Kasumi-1 (cell line): Measurements from ENCODE around the gene SLC25A46.
"Not testable (repeated sequence)": the region's sequence is repeated elsewhere in the genome, so short reads cannot be mapped to it uniquely, and the experiment has no call there.

Experiments
- DNase-seq, 2 experiments: peaks; one replicate each; lab custom pipeline; 2025; lab: John Stamatoyannopoulos, UW

The SLC25A46 gene

DNA sequence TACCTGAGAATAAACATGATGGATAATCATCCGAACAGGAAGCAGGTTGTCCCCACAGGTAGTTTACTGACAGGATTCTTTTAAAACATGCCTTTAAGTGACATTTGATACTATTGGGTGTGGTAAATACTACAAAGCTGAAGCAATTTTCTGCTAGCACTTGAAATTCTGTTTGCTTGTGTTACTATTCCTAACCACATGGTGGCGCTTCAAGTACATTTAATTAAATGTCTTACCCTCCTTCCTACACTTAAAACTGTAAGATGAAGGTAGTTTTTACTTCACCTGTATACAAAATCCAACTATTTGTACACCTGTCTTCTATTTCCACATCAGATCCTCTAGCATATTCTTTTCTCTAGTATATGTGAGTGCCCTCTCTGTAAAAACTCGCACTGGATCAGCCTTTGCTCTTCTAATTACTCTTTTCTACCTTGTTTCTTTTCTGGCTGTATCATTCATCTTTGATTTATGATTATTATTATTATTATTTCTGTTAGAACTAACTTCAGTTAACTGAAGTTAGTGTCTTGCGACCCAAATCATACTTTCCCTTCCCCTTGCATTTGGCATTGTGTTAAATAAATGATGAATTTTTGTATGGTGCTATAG is 18.4 kb downstream of the SLC25A46 start:
- peak; percentile 63 to 66 for DNase-seq

DNA sequence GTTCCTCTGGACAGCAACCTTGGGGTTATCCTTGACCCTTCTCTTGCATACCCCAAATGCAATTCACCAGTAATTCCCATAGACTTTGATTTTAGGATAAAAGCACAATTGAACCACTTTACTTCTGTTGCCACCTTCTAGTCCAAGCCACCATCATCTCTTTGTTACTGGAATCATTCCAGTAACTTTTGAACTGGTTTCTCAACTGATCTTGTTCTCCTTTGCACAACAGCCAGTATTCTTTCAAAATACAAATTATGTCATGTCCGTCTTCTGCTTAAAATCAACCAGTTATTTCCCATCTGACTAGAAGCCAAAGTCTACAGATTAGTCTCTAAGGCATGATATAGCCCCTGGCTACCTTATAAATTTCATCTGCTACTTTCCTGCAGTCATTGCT is 21.4 kb downstream of the SLC25A46 start:
- DNase-seq: no peak

DNA sequence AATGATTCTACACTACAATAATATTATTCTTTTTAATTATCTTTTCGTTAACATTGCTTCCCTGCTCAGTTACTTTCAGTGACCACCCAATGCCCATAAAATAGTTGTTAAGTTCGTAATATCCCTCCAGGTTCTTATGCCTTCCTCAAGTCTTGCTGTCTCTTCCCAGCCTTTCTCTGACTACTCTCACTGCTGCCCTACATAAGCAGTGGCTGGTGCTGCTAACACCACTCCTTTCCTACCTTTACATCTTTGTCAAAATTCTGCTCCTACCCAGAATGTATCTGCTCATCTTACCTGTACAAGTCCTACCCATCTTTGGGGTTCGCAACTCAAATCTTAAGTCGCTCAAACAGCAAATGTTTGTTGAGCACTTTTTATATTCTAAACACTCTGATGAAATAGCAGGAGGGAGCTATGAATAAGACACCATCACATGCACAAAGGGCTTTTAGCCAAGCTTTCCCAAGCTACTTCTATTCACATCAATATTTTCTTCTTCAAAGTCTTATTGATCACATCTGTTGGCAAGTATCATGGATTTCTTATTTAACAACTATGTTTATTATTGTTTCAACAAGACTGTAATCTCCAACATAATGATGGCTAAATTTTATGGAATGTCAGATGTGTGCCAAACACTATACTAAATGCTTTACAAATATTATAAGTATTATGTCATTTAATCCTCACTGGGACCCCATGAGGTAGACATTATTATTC is 29.5 kb downstream of the SLC25A46 start:
- DNase-seq: no peak

DNA sequence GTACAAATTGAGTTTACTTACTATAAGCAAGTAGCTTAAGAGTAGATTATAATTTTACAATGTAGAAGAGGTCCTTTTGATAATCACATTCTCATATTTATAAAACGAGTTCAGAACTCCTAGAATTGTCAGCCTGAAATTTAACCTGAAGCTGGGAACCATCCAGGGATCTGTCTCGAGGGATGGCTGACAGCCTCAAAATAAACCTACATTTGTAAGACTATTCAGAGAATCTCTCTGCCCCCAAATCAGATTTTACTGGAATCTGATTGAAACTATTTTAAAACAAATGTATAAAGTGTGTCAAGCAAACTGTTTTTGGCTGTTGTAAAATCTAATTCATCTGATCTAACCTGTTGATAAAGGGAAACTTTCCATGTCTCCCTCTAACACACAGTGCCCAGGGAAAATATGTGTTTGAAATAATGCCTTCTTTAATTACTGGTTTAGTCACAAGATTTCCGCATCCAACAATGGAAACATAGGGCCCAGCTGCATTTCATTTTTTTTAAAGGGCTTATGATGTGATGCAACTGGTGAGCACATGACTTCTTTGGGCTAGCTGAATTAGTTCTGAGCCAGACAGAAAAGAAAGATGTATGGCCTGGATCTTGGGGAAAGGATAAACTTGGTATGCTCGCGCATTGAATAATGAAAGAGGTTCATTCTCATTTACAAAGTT is 30.3 kb downstream of the SLC25A46 start:
- DNase-seq: no peak

DNA sequence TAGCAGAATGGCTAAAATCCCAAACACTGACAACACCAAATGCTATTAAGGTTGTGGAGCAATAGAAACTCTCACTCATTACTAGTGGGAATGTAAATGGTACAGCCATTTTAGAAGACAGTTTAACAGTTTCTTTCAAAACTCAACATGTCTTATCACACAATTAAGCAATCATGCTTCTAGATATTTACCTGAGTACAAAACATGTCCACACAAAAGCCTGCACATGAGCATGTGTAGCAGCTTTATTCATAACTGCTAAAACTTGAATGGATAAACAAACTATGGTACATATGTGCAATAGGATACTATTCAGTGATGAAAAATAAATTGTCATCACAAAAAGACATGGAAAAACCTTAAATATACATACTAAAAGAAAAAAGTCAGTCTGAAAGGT is 31.5 kb downstream of the SLC25A46 start:
- no peak for DNase-seq

DNA sequence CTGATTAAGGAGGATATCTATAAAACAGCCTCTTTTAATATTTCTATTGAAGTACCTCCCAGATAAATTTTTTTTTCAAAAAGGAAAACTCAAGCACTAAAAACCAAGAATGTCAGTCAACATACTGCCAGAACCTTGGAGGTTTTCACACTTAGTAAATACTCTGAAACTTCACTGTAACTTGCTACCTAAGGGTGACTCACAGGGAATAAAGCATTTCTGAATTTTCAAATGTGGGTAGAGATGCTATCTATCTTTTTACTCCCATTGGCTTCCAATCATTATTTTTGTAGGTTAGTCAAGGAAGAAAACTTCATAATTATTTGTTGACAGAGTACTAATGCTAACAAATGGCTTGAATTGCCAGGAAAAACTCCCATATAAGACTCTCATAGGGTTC is 46.1 kb downstream of the SLC25A46 start:
- DNase-seq: no peak

DNA sequence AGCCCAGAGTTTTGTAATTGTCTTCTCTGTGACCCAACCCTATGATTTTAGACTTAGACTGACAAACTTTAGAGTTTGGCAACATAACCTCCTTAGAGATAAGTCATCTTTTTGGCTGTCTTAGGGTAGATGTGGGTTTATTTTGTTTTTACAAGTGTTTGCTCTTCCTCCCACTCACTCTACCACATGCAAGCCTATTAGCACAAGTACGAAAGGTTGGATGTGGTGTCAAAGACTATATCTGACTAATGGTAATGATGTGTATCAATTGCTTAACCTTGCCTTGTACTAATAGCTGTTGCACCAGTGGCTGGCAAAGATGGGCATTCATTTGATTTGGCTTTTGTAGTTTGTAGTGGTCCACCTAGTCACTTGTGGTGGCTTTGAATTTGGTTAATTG is 46.5 kb downstream of the SLC25A46 start:
- DNase-seq: no peak

DNA sequence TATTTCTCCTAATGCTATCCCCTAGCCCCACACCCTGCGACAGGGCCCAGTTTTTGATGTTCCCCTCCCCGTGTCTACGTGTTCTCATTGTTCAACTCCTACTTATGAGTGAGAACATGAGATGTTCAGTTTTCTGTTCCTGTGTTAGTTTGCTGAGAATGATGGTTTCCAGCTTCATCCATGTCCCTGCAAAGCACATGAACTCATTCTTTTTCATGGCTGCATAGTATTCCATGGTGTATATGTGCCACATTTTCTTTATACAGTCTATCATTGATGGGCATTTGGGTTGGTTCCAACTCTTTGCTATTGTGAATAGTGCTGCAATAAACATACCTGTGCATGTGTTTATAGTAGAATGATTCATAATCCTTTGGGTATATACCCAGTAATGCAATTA is 49.2 kb downstream of the SLC25A46 start:
- DNase-seq: not testable (repeated sequence)

DNA sequence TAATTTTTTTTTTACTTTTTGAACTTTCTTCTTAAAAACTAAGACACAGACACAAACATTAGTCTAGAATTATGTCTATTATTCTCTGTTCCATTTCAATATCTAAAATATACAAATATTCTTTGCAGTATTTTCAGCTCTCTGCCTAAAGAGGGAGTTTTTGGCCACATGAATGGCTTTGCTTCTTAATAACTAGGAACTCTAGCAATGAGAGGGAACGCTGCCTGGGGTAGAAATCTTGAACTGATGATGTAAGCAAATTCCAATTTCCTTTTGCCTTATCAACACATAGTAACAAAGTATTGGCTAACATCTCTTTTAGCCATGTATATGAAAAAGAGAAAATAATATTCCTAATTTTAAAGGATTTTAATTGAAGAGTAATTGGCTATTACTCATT is 51.9 kb downstream of the SLC25A46 start:
- peak; percentile 7 to 18 for DNase-seq

DNA sequence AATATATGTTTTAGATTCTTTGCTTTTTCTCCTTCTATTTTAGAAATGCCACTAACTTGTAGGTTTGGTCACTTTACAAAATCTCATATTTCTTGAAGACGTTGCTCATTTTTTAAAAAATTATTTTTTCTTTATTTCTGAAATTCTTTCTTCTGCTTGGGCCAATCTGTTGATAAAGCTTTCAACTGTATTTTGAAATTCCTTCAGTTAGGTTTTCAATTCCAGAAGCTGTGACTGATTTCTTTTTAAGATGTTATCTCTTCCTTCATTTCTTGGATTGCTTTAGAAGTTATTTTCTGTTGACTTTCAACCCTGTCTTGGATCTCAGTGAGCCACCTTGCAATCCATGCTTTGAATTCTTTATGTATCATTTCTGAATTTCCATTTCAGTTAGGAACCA is 64.2 kb downstream of the SLC25A46 start:
- DNase-seq: no peak

DNA sequence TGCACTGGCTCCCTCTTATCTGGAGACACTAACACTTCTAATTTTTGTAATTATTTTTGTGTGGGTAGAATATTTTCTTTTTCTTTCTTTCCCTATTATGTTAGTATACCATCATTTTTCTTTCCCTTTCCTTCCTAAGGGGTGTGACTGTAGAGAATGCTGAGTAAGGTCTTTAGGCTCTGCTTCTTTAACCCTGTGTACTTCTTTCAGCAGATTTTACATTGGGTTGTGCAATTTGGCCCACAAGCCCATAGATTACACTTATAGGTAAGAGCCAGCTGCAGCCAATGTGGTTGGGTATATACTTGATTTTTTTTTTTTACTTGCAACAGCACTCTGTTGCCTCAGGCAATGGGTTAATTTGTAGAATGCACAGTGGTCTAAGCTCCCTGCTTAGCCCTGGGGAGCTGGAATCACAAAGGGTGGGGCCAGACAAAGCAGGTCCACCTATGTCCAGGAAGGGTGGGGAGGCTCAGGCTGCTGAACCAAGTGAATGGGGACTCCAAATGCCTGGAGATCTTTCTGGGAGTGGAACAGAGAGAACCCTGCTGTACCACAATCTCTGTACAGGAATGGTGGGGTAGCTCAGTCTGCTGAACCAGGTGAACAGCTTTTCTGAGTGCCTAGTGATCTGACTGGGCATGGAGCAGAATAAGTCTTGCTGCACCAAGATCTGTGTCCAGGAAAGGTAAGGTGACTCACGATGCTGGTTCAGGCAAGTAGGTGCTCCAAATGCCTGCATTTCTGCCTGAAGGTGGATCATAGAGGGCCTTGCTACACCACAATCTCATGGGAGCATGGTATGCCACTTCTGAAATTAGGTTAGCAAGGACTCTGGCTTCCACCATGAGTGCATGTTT is 64.9 kb downstream of the SLC25A46 start:
- no peak for DNase-seq

DNA sequence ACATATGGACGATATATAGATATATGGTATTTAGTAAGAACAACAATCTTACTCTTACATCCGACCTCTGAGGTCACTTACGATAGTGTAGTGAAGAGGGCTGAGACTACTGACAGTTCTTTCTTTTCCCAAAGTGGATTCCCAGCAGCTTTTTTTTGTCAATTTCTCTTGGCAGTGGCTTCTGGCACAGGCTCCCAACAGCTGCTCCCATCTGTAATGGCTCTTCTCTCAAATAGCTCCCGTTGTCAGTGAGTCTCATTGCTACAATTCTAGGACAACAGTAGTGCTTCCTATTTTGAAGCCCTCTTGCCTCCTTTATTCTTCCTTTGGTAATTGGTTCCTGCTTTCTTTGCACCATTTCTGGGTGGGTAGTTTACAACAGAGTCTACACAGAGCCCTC is 68.4 kb downstream of the SLC25A46 start:
- no peak for DNase-seq

DNA sequence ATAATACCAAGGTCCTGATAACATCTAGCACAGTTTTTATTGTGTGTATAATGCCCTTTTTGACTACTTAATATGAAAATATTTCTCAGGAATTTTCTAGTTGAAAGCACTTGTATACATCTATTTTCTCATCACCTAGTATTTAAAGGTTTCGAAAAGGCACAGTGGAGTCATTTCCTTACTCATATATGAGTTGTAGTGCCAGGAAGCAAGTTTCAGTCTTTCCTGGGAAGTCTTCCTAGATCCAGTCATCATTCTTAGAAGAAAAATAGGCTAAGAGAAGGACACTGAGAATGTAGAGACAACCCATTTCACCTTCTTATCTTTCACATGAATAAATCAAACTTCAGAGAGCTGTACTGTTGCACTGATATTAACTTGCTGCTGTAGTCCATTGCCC is 70.2 kb downstream of the SLC25A46 start:
- no peak for DNase-seq
